ENCODE measurements around the gene SCGB3A2.

Gene SCGB3A2

GRCh38 chr5:147920420-147921030, 42.0 kb downstream of the SCGB3A2 start:
- TF ChIP-seq CTCF (IDR thresholded peaks at IDR 0.05; ENCODE audit: low read depth, low read length, poor library complexity, severe bottlenecking) (no peak), EZH2phosphoT487 (IDR thresholded peaks at IDR 0.05; ENCODE audit: borderline replicate concordance, low read length) (no peak)
- no peaks in the 10 kb centered on the region for H3K36me3 ChIP-seq (ENCODE audit: control insufficient read depth, low read length)
- no peak overlapping the region for H3K4me2 ChIP-seq (ENCODE audit: low read length)
- no peak overlapping the region for H3K4me3 ChIP-seq (ENCODE audit: low read length)
- no peak overlapping the region for H3K27ac ChIP-seq (ENCODE audit: low read depth, low read length)
- no peaks in the 10 kb centered on the region for H4K20me1 ChIP-seq (ENCODE audit: control insufficient read depth, insufficient read depth, low read depth, low read length)
- no peaks in the 10 kb centered on the region for H3K79me2 ChIP-seq (ENCODE audit: control insufficient read depth, low read length)
- H3K9me3 ChIP-seq (ENCODE audit: control insufficient read depth, insufficient read depth, low read length) = no peaks in the 10 kb centered on the region
- no peaks in the 10 kb centered on the region for H3F3A ChIP-seq (ENCODE audit: control insufficient read depth, insufficient read depth)
- no peaks in the 10 kb centered on the region for H3K4me1 ChIP-seq (ENCODE audit: control insufficient read depth, low read length)
- H3K27me3 ChIP-seq (ENCODE audit: control insufficient read depth, low read length) = no peaks in the 10 kb centered on the region
- no peaks in the 10 kb centered on the region for H3K9me2 ChIP-seq (replicated peaks; ENCODE audit: control insufficient read depth, low read length)

GRCh38 chr5:147921136-147921535, 42.6 kb downstream of the SCGB3A2 start:
- Histone ChIP-seq H4K20me1 (ENCODE audit: control insufficient read depth, insufficient read depth, low read depth, low read length) (no peaks in the 10 kb centered on the region), H3K36me3 (ENCODE audit: control insufficient read depth, low read length) (no peaks in the 10 kb centered on the region), H3K4me1 (ENCODE audit: control insufficient read depth, low read length) (no peaks in the 10 kb centered on the region), H3F3A (ENCODE audit: control insufficient read depth, insufficient read depth) (no peaks in the 10 kb centered on the region), H3K4me3 (ENCODE audit: low read length) (no peak overlapping the region), H3K9me2 (replicated peaks; ENCODE audit: control insufficient read depth, low read length) (no peaks in the 10 kb centered on the region), H3K79me2 (ENCODE audit: control insufficient read depth, low read length) (no peaks in the 10 kb centered on the region), H3K4me2 (ENCODE audit: low read length) (no peak overlapping the region), H3K27ac (ENCODE audit: low read depth, low read length) (no peak overlapping the region), H3K9me3 (ENCODE audit: control insufficient read depth, insufficient read depth, low read length) (no peaks in the 10 kb centered on the region), H3K27me3 (ENCODE audit: control insufficient read depth, low read length) (no peaks in the 10 kb centered on the region)
- TF ChIP-seq CTCF (IDR thresholded peaks at IDR 0.05; ENCODE audit: low read depth, low read length, poor library complexity, severe bottlenecking) = no peak
- no peak for TF ChIP-seq EZH2phosphoT487 (IDR thresholded peaks at IDR 0.05; ENCODE audit: borderline replicate concordance, low read length)

DNA sequence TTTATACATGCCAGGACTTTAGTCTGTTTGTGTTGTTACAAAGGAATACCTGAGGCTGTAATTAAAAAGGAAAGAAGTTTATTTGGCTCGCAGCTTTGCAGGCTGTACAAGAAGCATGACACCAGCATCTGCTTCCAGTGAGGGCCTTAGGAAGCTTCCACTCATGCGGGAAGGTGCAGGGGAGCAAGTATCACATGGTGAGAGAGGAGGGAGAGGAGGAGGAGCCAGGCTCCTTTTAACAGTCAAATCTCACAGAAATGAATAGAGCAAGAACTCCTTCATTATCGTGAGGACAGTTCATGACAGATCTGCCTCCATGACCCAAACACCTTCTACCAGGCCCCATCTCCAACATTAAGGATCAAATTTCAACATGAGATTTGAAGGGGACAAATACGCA, 46.5 kb downstream of the SCGB3A2 start:
- no peak for TF ChIP-seq CTCF (IDR thresholded peaks at IDR 0.05; ENCODE audit: low read depth, low read length, poor library complexity, severe bottlenecking)
- Histone ChIP-seq H3K27ac (ENCODE audit: low read depth, low read length) (no peak overlapping the region), H3K36me3 (ENCODE audit: control insufficient read depth, low read length) (no peaks in the 10 kb centered on the region), H4K20me1 (ENCODE audit: control insufficient read depth, insufficient read depth, low read depth, low read length) (no peaks in the 10 kb centered on the region), H3F3A (ENCODE audit: control insufficient read depth, insufficient read depth) (no peaks in the 10 kb centered on the region), H3K9me3 (ENCODE audit: control insufficient read depth, insufficient read depth, low read length) (no peaks in the 10 kb centered on the region), H3K79me2 (ENCODE audit: control insufficient read depth, low read length) (no peaks in the 10 kb centered on the region), H3K4me3 (ENCODE audit: low read length) (no peak overlapping the region), H3K4me1 (ENCODE audit: control insufficient read depth, low read length) (no peaks in the 10 kb centered on the region), H3K4me2 (ENCODE audit: low read length) (no peak overlapping the region), H3K9me2 (replicated peaks; ENCODE audit: control insufficient read depth, low read length) (no peaks in the 10 kb centered on the region), H3K27me3 (ENCODE audit: control insufficient read depth, low read length) (no peaks in the 10 kb centered on the region)

All from DOHH2 (cell line).